Measurements from ENCODE around the gene TBC1D25. TPM values are rescaled to one million over a fixed set of nuclear protein-coding genes. Genes with fewer than 3 reads are reported as not detected.

TBC1D25 gene
- total and polyA plus RNA-seq, 2 of the 4 experiments (the other 2 are of a cell fraction), result 11.3 to 15.9 TPM

GRCh38 chrX:48580662-48581061, 41.1 kb downstream of the TBC1D25 start:
- Histone ChIP-seq H3K23ac (ENCODE audit: low read depth, low read length) (no peak overlapping the region), H3K9me3 (ENCODE audit: control insufficient read depth, insufficient read depth, low read length) (no peaks in the 10 kb centered on the region), H2AFZ (replicated peaks; ENCODE audit: low read length, poor library complexity) (no peak overlapping the region), H2BK120ac (ENCODE audit: low read depth, low read length) (no peak overlapping the region), H3K27ac (ENCODE audit: insufficient read depth, low read length) (no peak overlapping the region), H3K79me1 (ENCODE audit: low read depth in 1 of 2, low read length in 2 of 2) (peaks cover 12 to 24% of the 10 kb centered on the region in 2 experiments; a peak in 3 of 4 replicates), H3K9ac (ENCODE audit: low read depth, low read length) (no peak overlapping the region), H4K5ac (ENCODE audit: low read depth, low read length) (no peak overlapping the region), H2AK9ac (replicated peaks; ENCODE audit: low read depth, low read length, poor library complexity) (no peak overlapping the region), H3K4ac (ENCODE audit: low read depth, low read length) (no peak overlapping the region), H3K9me1 (ENCODE audit: insufficient read depth, low read length) (peaks cover 12% of the 10 kb centered on the region), H3K4me3 (ENCODE audit: insufficient read depth, low read depth, low read length) (no peak overlapping the region), H3K27me3 (ENCODE audit: control insufficient read depth, insufficient read depth, low read length) (no peaks in the 10 kb centered on the region), H4K20me1 (ENCODE audit: insufficient read depth, low read length) (peaks cover 15% of the 10 kb centered on the region; the same call in 1 of the 2 replicates), H3K4me2 (ENCODE audit: low read depth, low read length) (no peak overlapping the region), H2AK5ac (ENCODE audit: low read depth, low read length) (no peak overlapping the region), H3K18ac (ENCODE audit: low read depth, low read length) (no peak overlapping the region), H2BK20ac (ENCODE audit: low read depth, low read length) (no peak overlapping the region), H2BK15ac (ENCODE audit: low read depth, low read length) (no peak overlapping the region), H3K14ac (replicated peaks; ENCODE audit: low read depth, low read length) (no peak overlapping the region), H4K8ac (ENCODE audit: low read depth in 2 of 2, low read length in 2 of 2) (no peak overlapping the region), H2BK5ac (ENCODE audit: low read depth, low read length, poor library complexity, severe bottlenecking) (no peak overlapping the region), H4K91ac (ENCODE audit: insufficient read depth, low read depth, low read length) (no peak overlapping the region), H3K56ac (ENCODE audit: extremely low read depth, insufficient read depth, low read length) (no peak overlapping the region), H3K36me3 (ENCODE audit: control insufficient read depth, insufficient read depth, low read length) (peaks cover 19% of the 10 kb centered on the region), H3K4me1 (ENCODE audit: control insufficient read depth, insufficient read depth, low read length) (peaks cover 7% of the 10 kb centered on the region)
- BruUV-seq (replicated peaks), result no TSS peak
- dilution Hi-C loops (cut with HindIII; ENCODE audit: low sequenced_read_pairs, unreplicated experiment) (no loop called here), in situ Hi-C loops (cut with MboI; ENCODE audit: low sequenced_read_pairs) (no loop called here), intact Hi-C loops (cut with micrococcal nuclease) (no loop called here)
- ChIA-PET POLR2A (ENCODE audit: unreplicated experiment) (interaction anchor here (0.6 kb wide), 1 partner anchor 42 kb away, joined by 3 read pairs; no protein-coding TSS in a partner anchor), CTCF (no interaction called here)
- ATAC-seq (ENCODE audit: low read depth) (no peak), DNase-seq (no peak)
- no peak for TF ChIP-seq SMC3 (IDR thresholded peaks at IDR 0.05; ENCODE audit: low read depth, low read length)
- TF ChIP-seq RCOR1 (IDR thresholded peaks at IDR 0.05; ENCODE audit: insufficient replicate concordance, low read length), result no peak
- no CpG with 5 or more reads among the region's 1 CpG for WGBS, 2 experiments (ENCODE audit: extremely low coverage in 2 of 2, insufficient read length in 1 of 2)

All from IMR-90 (cell line).